ENCODE results near the gene CCNL2. TPM values are rescaled to one million over a fixed set of nuclear protein-coding genes. Genes with fewer than 3 reads are reported as not detected.

The CCNL2 gene
- total and polyA plus RNA-seq, 2 of the 13 experiments (the other 11 are each of a cell fraction or from before 2014, with no cell fraction given), result 105 to 340 TPM

DNA sequence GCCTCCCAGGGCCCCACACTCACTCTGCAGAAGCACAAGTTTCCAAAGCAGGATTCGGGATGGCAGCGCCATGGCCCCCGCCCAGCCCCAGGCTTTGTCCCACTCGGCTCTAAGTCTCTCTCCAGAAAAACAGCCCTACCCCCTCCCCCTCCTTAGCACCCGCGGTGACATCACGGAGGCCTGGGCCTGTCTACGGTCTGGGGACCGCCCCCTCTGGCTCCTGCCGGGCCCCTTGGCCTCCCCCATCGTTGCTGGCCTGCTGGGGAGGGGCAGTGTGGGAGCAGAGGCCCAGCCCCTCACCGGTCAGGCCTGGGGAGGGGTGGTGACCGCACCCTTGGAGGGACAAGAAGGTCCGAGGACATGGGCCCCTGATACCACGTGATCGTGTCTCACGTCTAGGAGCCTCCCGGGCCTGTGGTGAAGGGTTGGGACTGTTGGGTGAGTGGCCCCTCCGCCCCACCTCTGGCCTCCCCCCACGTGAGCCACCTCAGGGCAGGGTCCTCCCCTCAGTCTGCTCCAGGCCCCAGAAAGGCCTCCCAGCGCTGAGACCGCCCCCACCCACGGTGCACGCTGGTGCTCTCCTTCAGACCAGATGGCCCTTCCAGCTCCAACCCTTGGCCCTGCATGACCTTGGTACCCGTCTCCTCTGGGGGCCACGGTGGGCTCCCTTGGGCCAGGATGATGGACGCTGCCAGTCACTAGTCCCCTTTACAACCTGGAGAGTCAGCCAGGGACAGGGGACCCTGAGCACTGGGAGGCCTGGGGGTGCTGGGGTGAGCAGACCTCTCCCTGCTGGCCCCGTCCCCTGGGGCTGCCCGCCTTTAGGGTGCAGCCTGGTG lies 40.5 kb downstream of the CCNL2 start, which contains the start of gene MXRA8 (continued):
- TF ChIP-seq, protein P1, sequence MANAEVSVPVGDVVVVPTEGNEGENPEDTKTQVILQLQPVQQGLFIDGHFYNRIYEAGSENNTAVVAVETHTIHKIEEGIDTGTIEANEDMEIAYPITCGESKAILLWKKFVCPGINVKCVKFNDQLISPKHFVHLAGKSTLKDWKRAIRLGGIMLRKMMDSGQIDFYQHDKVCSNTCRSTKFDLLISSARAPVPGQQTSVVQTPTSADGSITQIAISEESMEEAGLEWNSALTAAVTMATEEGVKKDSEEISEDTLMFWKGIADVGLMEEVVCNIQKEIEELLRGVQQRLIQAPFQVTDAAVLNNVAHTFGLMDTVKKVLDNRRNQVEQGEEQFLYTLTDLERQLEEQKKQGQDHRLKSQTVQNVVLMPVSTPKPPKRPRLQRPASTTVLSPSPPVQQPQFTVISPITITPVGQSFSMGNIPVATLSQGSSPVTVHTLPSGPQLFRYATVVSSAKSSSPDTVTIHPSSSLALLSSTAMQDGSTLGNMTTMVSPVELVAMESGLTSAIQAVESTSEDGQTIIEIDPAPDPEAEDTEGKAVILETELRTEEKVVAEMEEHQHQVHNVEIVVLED (CRISPR knock-in tag; IDR thresholded peaks at IDR 0.05; ENCODE audit: borderline replicate concordance), result peak; percentile 37; the same call in 1 of the 2 replicates
- TF ChIP-seq ZNF121 (CRISPR knock-in tag; IDR thresholded peaks at IDR 0.05) (no peak), ZNF567 (CRISPR knock-in tag; IDR thresholded peaks at IDR 0.05; ENCODE audit: borderline replicate concordance) (no peak), BRD4 (CRISPR knock-in tag; IDR thresholded peaks at IDR 0.05) (no peak), KLF6 (CRISPR knock-in tag; IDR thresholded peaks at IDR 0.05) (peak; percentile 20; the same call in 1 of the 2 replicates), ZNF296 (CRISPR knock-in tag; conservative IDR thresholded peaks at IDR 0.05) (no peak; the same call in 1 of the 2 replicates), GABPA (IDR thresholded peaks at IDR 0.05; ENCODE audit: low read depth, low read length) (no peak), GABPA (CRISPR knock-in tag; IDR thresholded peaks at IDR 0.05; ENCODE audit: low read depth) (no peak), ZSCAN20 (CRISPR knock-in tag; IDR thresholded peaks at IDR 0.05; ENCODE audit: borderline replicate concordance) (no peak), SMC3 (IDR thresholded peaks at IDR 0.05; ENCODE audit: low read length) (no peak), DPF2 (CRISPR knock-in tag; IDR thresholded peaks at IDR 0.05; ENCODE audit: borderline replicate concordance, low read depth) (no peak), ZNF841 (CRISPR knock-in tag; IDR thresholded peaks at IDR 0.05; ENCODE audit: borderline replicate concordance) (no peak)
- TF ChIP-seq, protein P2, sequence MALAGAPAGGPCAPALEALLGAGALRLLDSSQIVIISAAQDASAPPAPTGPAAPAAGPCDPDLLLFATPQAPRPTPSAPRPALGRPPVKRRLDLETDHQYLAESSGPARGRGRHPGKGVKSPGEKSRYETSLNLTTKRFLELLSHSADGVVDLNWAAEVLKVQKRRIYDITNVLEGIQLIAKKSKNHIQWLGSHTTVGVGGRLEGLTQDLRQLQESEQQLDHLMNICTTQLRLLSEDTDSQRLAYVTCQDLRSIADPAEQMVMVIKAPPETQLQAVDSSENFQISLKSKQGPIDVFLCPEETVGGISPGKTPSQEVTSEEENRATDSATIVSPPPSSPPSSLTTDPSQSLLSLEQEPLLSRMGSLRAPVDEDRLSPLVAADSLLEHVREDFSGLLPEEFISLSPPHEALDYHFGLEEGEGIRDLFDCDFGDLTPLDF (CRISPR knock-in tag; IDR thresholded peaks at IDR 0.05), result no peak
- TF ChIP-seq, protein P3, sequence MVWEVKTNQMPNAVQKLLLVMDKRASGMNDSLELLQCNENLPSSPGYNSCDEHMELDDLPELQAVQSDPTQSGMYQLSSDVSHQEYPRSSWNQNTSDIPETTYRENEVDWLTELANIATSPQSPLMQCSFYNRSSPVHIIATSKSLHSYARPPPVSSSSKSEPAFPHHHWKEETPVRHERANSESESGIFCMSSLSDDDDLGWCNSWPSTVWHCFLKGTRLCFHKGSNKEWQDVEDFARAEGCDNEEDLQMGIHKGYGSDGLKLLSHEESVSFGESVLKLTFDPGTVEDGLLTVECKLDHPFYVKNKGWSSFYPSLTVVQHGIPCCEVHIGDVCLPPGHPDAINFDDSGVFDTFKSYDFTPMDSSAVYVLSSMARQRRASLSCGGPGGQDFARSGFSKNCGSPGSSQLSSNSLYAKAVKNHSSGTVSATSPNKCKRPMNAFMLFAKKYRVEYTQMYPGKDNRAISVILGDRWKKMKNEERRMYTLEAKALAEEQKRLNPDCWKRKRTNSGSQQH (CRISPR knock-in tag; IDR thresholded peaks at IDR 0.05; ENCODE audit: low read depth), result 0 out of 2 replicates have a peak, but pooled peaks have one; percentile 56
- TF ChIP-seq, protein P4, sequence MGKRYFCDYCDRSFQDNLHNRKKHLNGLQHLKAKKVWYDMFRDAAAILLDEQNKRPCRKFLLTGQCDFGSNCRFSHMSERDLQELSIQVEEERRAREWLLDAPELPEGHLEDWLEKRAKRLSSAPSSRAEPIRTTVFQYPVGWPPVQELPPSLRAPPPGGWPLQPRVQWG (CRISPR knock-in tag; IDR thresholded peaks at IDR 0.05; ENCODE audit: borderline replicate concordance, low read depth), result no peak
- TF ChIP-seq, protein P5, sequence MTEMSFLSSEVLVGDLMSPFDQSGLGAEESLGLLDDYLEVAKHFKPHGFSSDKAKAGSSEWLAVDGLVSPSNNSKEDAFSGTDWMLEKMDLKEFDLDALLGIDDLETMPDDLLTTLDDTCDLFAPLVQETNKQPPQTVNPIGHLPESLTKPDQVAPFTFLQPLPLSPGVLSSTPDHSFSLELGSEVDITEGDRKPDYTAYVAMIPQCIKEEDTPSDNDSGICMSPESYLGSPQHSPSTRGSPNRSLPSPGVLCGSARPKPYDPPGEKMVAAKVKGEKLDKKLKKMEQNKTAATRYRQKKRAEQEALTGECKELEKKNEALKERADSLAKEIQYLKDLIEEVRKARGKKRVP (CRISPR knock-in tag; IDR thresholded peaks at IDR 0.05), result no peak
- TF ChIP-seq, protein P6, sequence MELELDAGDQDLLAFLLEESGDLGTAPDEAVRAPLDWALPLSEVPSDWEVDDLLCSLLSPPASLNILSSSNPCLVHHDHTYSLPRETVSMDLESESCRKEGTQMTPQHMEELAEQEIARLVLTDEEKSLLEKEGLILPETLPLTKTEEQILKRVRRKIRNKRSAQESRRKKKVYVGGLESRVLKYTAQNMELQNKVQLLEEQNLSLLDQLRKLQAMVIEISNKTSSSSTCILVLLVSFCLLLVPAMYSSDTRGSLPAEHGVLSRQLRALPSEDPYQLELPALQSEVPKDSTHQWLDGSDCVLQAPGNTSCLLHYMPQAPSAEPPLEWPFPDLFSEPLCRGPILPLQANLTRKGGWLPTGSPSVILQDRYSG (CRISPR knock-in tag; IDR thresholded peaks at IDR 0.05), result no peak
- TF ChIP-seq, protein P7, sequence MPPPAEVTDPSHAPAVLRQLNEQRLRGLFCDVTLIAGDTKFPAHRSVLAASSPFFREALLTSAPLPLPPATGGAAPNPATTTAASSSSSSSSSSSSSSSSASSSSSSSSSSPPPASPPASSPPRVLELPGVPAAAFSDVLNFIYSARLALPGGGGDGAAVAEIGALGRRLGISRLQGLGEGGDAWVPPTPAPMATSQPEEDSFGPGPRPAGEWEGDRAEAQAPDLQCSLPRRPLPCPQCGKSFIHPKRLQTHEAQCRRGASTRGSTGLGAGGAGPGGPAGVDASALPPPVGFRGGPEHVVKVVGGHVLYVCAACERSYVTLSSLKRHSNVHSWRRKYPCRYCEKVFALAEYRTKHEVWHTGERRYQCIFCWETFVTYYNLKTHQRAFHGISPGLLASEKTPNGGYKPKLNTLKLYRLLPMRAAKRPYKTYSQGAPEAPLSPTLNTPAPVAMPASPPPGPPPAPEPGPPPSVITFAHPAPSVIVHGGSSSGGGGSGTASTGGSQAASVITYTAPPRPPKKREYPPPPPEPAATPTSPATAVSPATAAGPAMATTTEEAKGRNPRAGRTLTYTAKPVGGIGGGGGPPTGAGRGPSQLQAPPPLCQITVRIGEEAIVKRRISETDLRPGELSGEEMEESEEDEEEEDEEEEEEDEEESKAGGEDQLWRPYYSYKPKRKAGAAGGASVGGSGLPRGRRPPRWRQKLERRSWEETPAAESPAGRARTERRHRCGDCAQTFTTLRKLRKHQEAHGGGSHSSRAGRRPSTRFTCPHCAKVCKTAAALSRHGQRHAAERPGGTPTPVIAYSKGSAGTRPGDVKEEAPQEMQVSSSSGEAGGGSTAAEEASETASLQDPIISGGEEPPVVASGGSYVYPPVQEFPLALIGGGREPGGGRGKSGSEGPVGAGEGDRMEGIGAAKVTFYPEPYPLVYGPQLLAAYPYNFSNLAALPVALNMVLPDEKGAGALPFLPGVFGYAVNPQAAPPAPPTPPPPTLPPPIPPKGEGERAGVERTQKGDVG (CRISPR knock-in tag; IDR thresholded peaks at IDR 0.05; ENCODE audit: borderline replicate concordance), result no peak
